WI38 (cell line): Measurements from ENCODE around the gene VRTN.

Experiments
- H3K4me3 ChIP-seq: 2 replicates; pipeline ENCODE4 v1.5.1; 2011; ENCODE audit warnings: low read depth, mild to moderate bottlenecking, control low read depth, low read length
- CTCF ChIP-seq: IDR thresholded peaks from 2 replicates; pipeline ENCODE4 v1.5.1; 2012; ENCODE audit warnings: low read depth, mild to moderate bottlenecking, control low read depth, low read length

VRTN gene

GRCh38 chr14:74350928-74351323 lies 2.7 kb downstream of the VRTN start:
- no peak overlapping the region for H3K4me3 ChIP-seq
- no peak for TF ChIP-seq CTCF

- no peak for TF ChIP-seq CTCF
- no peak overlapping the region for H3K4me3 ChIP-seq
Measured at GRCh38 chr14:74356892-74357575, 8.8 kb downstream of the VRTN start.

GRCh38 chr14:74357585-74357984 lies 9.3 kb downstream of the VRTN start:
- no peak for TF ChIP-seq CTCF
- H3K4me3 ChIP-seq: no peak overlapping the region

GRCh38 chr14:74358176-74358829 lies 10.0 kb downstream of the VRTN start:
- H3K4me3 ChIP-seq: no peak overlapping the region
- no peak for TF ChIP-seq CTCF

GRCh38 chr14:74360163-74360562 lies 11.9 kb downstream of the VRTN start:
- no peak for TF ChIP-seq CTCF

GRCh38 chr14:74362361-74362915 lies 14.2 kb downstream of the VRTN start:
- TF ChIP-seq CTCF: peak; percentile 95
- H3K4me3 ChIP-seq: no peak overlapping the region

More at GRCh38 chr14:74360163-74360562, 11.9 kb downstream of the VRTN start:
- no peak overlapping the region for H3K4me3 ChIP-seq

GRCh38 chr14:74364271-74364880 lies 16.1 kb downstream of the VRTN start:
- TF ChIP-seq CTCF: no peak
- H3K4me3 ChIP-seq: no peak overlapping the region
